Neural cell (in vitro differentiated cells): Measurements from ENCODE around the gene TMEM61.

Experiments used
- EP300 ChIP-seq: fragments of 450-650 bp; conservative IDR thresholded peaks from 2 replicates; pipeline ENCODE4 v1.6.1; 2014; ENCODE audit warnings: antibody characterized with exemption, mild to moderate bottlenecking, moderate library complexity; ENCODE audit not compliant: poor library complexity, severe bottlenecking
- EZH2 ChIP-seq: fragments of 200-600, 300-800 bp; shearing (Covaris generic), sonication (generic); IDR thresholded peaks from 2 replicates; pipeline ENCODE4 v1.6.1; 2014; ENCODE audit warnings: antibody characterized with exemption, low read length, borderline replicate concordance, mild to moderate bottlenecking; ENCODE audit not compliant: insufficient read depth, poor library complexity, severe bottlenecking
- MXI1 ChIP-seq: fragments of 450-650 bp; conservative IDR thresholded peaks from 2 replicates; pipeline ENCODE4 v1.6.1; 2014; ENCODE audit warnings: antibody characterized with exemption, mild to moderate bottlenecking; ENCODE audit not compliant: poor library complexity, severe bottlenecking
- POLR2AphosphoS5 ChIP-seq: IDR thresholded peaks from 2 replicates; pipeline ENCODE4 v1.6.1; 2012
- RAD21 ChIP-seq: fragments of 450-650 bp; conservative IDR thresholded peaks from 2 replicates; pipeline ENCODE4 v1.6.1; 2014; ENCODE audit warnings: antibody characterized with exemption, mild to moderate bottlenecking, moderate library complexity
- SMC3 ChIP-seq: fragments of 450-650 bp; conservative IDR thresholded peaks from 2 replicates; pipeline ENCODE4 v1.6.1; 2014; ENCODE audit warnings: antibody characterized with exemption, mild to moderate bottlenecking, moderate library complexity; ENCODE audit not compliant: poor library complexity
- TAF1 ChIP-seq: IDR thresholded peaks from 2 replicates; pipeline ENCODE4 v1.6.1; 2012; ENCODE audit warnings: low read depth
- TF ChIP-seq, protein P1 (sequence below): fragments of 450-650 bp; IDR thresholded peaks from 2 replicates; pipeline ENCODE4 v1.5.1; 2014; ENCODE audit warnings: antibody characterized with exemption, mild to moderate bottlenecking, moderate library complexity; ENCODE audit not compliant: poor library complexity, severe bottlenecking
- TF ChIP-seq, protein P2 (sequence below): IDR thresholded peaks from 2 replicates; pipeline ENCODE4 v1.6.1; 2012; ENCODE audit warnings: borderline replicate concordance

GRCh38 chr1:54953846-54954245, 26.6 kb upstream of the TMEM61 start:
- TF ChIP-seq SMC3: no peak
- TF ChIP-seq, protein P1, sequence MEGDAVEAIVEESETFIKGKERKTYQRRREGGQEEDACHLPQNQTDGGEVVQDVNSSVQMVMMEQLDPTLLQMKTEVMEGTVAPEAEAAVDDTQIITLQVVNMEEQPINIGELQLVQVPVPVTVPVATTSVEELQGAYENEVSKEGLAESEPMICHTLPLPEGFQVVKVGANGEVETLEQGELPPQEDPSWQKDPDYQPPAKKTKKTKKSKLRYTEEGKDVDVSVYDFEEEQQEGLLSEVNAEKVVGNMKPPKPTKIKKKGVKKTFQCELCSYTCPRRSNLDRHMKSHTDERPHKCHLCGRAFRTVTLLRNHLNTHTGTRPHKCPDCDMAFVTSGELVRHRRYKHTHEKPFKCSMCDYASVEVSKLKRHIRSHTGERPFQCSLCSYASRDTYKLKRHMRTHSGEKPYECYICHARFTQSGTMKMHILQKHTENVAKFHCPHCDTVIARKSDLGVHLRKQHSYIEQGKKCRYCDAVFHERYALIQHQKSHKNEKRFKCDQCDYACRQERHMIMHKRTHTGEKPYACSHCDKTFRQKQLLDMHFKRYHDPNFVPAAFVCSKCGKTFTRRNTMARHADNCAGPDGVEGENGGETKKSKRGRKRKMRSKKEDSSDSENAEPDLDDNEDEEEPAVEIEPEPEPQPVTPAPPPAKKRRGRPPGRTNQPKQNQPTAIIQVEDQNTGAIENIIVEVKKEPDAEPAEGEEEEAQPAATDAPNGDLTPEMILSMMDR: no peak
- TF ChIP-seq TAF1: no peak
- TF ChIP-seq RAD21: no peak
- TF ChIP-seq, protein P2, sequence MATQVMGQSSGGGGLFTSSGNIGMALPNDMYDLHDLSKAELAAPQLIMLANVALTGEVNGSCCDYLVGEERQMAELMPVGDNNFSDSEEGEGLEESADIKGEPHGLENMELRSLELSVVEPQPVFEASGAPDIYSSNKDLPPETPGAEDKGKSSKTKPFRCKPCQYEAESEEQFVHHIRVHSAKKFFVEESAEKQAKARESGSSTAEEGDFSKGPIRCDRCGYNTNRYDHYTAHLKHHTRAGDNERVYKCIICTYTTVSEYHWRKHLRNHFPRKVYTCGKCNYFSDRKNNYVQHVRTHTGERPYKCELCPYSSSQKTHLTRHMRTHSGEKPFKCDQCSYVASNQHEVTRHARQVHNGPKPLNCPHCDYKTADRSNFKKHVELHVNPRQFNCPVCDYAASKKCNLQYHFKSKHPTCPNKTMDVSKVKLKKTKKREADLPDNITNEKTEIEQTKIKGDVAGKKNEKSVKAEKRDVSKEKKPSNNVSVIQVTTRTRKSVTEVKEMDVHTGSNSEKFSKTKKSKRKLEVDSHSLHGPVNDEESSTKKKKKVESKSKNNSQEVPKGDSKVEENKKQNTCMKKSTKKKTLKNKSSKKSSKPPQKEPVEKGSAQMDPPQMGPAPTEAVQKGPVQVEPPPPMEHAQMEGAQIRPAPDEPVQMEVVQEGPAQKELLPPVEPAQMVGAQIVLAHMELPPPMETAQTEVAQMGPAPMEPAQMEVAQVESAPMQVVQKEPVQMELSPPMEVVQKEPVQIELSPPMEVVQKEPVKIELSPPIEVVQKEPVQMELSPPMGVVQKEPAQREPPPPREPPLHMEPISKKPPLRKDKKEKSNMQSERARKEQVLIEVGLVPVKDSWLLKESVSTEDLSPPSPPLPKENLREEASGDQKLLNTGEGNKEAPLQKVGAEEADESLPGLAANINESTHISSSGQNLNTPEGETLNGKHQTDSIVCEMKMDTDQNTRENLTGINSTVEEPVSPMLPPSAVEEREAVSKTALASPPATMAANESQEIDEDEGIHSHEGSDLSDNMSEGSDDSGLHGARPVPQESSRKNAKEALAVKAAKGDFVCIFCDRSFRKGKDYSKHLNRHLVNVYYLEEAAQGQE: no peak
- TF ChIP-seq EZH2: no peak
- TF ChIP-seq EP300: no peak
- no peak for TF ChIP-seq POLR2AphosphoS5
- TF ChIP-seq MXI1: no peak
